ENCODE data around the gene DTX1.
A peak's percentile ranks its signal among the peaks of the same experiment; 100 is the strongest.

The DTX1 gene

DNA sequence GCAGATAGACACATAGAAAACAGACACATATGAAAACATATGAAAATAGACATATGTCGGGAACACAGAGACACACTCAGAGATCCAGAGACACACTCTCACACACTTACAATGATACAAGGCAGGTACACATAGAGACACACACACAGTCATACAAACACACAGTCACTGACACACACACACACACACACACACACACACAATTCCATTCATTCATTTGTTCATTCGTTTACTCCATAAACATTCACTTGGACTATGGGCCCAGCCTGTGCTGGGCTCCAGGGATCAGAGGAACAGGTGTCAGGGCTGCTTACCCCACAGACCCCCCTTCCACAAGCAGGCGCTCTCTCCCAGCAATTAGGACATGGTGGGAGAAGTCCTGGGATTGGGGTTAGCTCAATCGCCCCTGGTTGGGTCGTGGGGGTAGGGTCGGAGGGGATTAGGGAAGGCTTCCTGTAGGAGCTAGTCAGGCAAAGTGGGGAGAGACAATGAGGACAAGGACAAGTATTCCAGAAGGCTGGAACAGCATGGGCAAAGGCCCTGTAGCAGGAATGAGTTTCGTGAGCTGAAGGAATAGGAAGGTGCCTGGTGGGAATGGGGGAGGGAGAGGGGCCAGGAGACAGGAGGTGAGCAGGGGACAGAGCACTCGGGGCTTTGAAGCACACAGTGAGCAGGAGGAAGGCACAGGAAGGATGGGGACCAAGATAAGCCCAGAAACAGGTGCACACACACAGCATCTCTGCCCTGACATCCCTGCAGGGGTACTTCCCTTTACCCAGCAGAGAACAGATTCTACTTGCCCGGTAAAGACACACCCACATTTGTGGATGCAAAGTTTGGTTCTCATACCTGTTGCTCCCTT, 72.5 kb downstream of the DTX1 start:
- Histone ChIP-seq H3K9me3 (ENCODE audit: low read depth, low read length) (no peaks in the 10 kb centered on the region), H3K9ac (ENCODE audit: insufficient read length) (no peak overlapping the region), H3K27ac (no peak overlapping the region), H3K36me3 (ENCODE audit: insufficient read depth, low read length) (no peaks in the 10 kb centered on the region), H3K4me3 (no peak overlapping the region)
- TF ChIP-seq POLR2AphosphoS5 (IDR thresholded peaks at IDR 0.05; ENCODE audit: borderline replicate concordance, low read depth, low read length) (no peak), FOXP2 (optimal IDR thresholded peaks at IDR 0.05; ENCODE audit: control extremely low read depth, extremely low read length, insufficient read depth) (no peak), EZH2 (IDR thresholded peaks at IDR 0.05) (no peak)
- no peak for DNase-seq (ENCODE audit: low read depth, low spot score)

DNA sequence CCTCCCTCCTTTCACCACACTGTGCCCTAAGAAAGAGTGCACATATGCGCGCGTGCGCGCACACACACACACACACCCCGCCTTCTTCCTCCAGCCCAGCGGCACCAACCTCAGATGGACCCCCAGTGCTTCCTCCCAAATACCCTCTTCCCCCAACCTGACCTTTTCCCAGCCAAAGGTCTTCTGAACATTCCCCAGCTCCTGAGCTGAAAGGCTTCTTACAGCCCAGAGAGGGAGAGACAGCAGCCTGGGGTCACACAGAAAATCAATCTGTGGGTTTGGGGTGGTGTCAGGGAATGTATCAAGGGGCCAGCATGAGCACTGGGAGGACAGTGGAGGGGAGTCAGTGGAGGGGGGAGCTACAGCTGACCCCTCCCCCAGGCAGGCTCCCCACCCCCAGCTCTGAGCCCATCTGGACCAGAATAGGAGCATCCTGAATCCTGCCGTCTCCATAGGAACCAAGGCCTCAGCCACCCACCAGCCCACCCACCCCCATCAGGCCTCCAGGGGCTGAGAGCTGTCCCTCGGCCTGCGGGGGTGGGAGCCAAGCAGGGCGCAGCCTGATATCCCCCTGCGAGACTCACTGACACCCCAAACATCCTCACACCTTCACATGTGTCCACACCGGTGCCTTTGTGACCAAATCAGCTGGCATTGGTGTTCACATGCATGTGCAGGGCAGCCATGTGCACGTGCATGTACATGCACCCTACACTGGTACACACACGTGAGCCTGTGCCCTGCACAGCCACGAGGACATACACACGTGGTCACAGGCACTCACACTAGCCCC, 73.3 kb downstream of the DTX1 start:
- DNase-seq (ENCODE audit: low read depth, low spot score) = no peak
- TF ChIP-seq EZH2 (IDR thresholded peaks at IDR 0.05) (no peak), POLR2AphosphoS5 (IDR thresholded peaks at IDR 0.05; ENCODE audit: borderline replicate concordance, low read depth, low read length) (no peak), FOXP2 (optimal IDR thresholded peaks at IDR 0.05; ENCODE audit: control extremely low read depth, extremely low read length, insufficient read depth) (no peak)
- H3K27ac ChIP-seq = no peak overlapping the region
- no peak overlapping the region for H3K4me3 ChIP-seq
- H3K36me3 ChIP-seq (ENCODE audit: insufficient read depth, low read length) = no peaks in the 10 kb centered on the region
- H3K9ac ChIP-seq (ENCODE audit: insufficient read length) = no peak overlapping the region
- H3K9me3 ChIP-seq (ENCODE audit: low read depth, low read length) = no peaks in the 10 kb centered on the region

GRCh38 chr12:113130457-113131135, 74.1 kb downstream of the DTX1 start:
- no peaks in the 10 kb centered on the region for H3K36me3 ChIP-seq (ENCODE audit: insufficient read depth, low read length)
- H3K27ac ChIP-seq = no peak overlapping the region
- no peak overlapping the region for H3K9ac ChIP-seq (ENCODE audit: insufficient read length)
- H3K4me3 ChIP-seq = no peak overlapping the region
- no peak for TF ChIP-seq EZH2 (IDR thresholded peaks at IDR 0.05)
- TF ChIP-seq FOXP2 (optimal IDR thresholded peaks at IDR 0.05; ENCODE audit: control extremely low read depth, extremely low read length, insufficient read depth) = no peak
- TF ChIP-seq POLR2AphosphoS5 (IDR thresholded peaks at IDR 0.05; ENCODE audit: borderline replicate concordance, low read depth, low read length) = no peak
- no peak for DNase-seq (ENCODE audit: low read depth, low spot score)
- H3K9me3 ChIP-seq (ENCODE audit: low read depth, low read length) = no peaks in the 10 kb centered on the region

DNA sequence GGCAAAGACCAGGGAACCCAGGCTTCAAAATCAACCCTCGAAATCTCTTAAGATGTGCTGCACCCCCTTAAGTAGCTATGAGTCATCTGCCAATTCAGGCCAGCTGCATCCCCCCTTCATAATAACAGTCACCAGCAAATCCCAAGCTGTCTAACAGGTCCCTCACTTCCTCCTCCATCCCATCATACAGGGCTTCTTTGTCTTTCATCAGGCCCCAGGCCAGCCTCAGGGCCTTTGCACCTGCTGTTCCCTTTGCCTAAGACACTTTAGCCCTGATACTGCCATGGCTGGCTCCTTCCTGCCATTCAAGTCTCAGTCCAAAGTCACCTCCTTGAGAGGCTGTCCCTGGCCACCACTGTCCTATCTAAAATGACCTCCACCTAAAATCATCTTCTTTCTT, 75.0 kb downstream of the DTX1 start:
- TF ChIP-seq FOXP2 (optimal IDR thresholded peaks at IDR 0.05; ENCODE audit: control extremely low read depth, extremely low read length, insufficient read depth) (no peak), POLR2AphosphoS5 (IDR thresholded peaks at IDR 0.05; ENCODE audit: borderline replicate concordance, low read depth, low read length) (no peak), EZH2 (IDR thresholded peaks at IDR 0.05) (no peak)
- no peak overlapping the region for H3K9ac ChIP-seq (ENCODE audit: insufficient read length)
- no peak overlapping the region for H3K27ac ChIP-seq
- no peak for DNase-seq (ENCODE audit: low read depth, low spot score)
- H3K9me3 ChIP-seq (ENCODE audit: low read depth, low read length) = no peaks in the 10 kb centered on the region
- H3K4me3 ChIP-seq = no peak overlapping the region
- H3K36me3 ChIP-seq (ENCODE audit: insufficient read depth, low read length) = no peaks in the 10 kb centered on the region

DNA sequence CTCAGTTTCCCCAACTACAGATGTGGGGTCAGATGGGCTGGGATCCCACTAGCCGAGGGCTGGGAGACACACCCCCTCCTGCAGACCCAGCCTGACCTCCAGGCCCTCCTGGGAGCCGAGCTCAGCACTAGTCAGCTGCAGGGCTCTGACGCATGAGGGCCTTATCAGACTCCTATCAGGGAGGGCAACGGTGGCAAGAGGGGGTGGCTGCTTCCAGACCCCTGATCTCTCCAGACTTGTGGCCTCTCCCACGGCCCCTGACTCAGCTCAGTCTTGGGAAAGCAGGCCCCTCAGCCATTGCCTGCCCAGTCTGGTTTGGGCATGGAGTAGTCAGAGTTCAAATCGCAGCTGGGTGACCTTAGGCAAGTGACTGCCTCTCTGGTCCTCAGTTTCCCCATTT, 76.5 kb downstream of the DTX1 start:
- DNase-seq (ENCODE audit: low read depth, low spot score) = no peak
- no peak overlapping the region for H3K9ac ChIP-seq (ENCODE audit: insufficient read length)
- no peaks in the 10 kb centered on the region for H3K36me3 ChIP-seq (ENCODE audit: insufficient read depth, low read length)
- H3K4me3 ChIP-seq = no peak overlapping the region
- no peak for TF ChIP-seq POLR2AphosphoS5 (IDR thresholded peaks at IDR 0.05; ENCODE audit: borderline replicate concordance, low read depth, low read length)
- H3K9me3 ChIP-seq (ENCODE audit: low read depth, low read length) = no peaks in the 10 kb centered on the region
- no peak overlapping the region for H3K27ac ChIP-seq

GRCh38 chr12:113133666-113134065, 77.1 kb downstream of the DTX1 start:
- DNase-seq (ENCODE audit: low read depth, low spot score) = no peak
- no peaks in the 10 kb centered on the region for H3K36me3 ChIP-seq (ENCODE audit: insufficient read depth, low read length)
- H3K4me3 ChIP-seq = no peak overlapping the region
- no peak overlapping the region for H3K9ac ChIP-seq (ENCODE audit: insufficient read length)
- TF ChIP-seq POLR2AphosphoS5 (IDR thresholded peaks at IDR 0.05; ENCODE audit: borderline replicate concordance, low read depth, low read length) (no peak), EZH2 (IDR thresholded peaks at IDR 0.05) (no peak), FOXP2 (optimal IDR thresholded peaks at IDR 0.05; ENCODE audit: control extremely low read depth, extremely low read length, insufficient read depth) (no peak)
- H3K9me3 ChIP-seq (ENCODE audit: low read depth, low read length) = no peaks in the 10 kb centered on the region
- no peak overlapping the region for H3K27ac ChIP-seq

DNA sequence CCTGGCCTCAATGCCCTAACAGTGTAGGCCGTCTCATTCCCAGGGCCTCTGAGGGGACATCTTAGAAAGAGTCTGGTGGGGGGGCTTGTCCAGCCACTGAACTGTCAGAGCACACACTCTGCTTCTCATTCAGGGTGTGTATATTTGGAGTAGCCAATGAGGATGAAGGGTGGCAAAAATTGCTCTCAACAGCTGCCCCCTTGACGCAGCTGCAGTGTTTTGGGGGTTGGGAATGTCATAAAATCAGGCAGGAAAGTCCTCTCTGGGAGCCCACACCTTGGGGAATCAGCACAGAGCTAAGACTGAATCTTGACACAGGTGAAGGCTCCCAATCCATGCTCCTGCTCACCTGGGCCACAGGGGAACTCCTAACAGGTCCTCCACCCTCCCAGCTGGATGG, 77.5 kb downstream of the DTX1 start:
- Histone ChIP-seq H3K27ac (no peak overlapping the region), H3K4me3 (peak overlapping the region; percentile 80; the same call in 1 of the 2 replicates), H3K36me3 (ENCODE audit: insufficient read depth, low read length) (no peaks in the 10 kb centered on the region), H3K9ac (ENCODE audit: insufficient read length) (no peak overlapping the region), H3K9me3 (ENCODE audit: low read depth, low read length) (no peaks in the 10 kb centered on the region)
- TF ChIP-seq FOXP2 (optimal IDR thresholded peaks at IDR 0.05; ENCODE audit: control extremely low read depth, extremely low read length, insufficient read depth) = no peak
- no peak for TF ChIP-seq POLR2AphosphoS5 (IDR thresholded peaks at IDR 0.05; ENCODE audit: borderline replicate concordance, low read depth, low read length)
- TF ChIP-seq EZH2 (IDR thresholded peaks at IDR 0.05) = no peak
- DNase-seq (ENCODE audit: low read depth, low spot score) = no peak

DNA sequence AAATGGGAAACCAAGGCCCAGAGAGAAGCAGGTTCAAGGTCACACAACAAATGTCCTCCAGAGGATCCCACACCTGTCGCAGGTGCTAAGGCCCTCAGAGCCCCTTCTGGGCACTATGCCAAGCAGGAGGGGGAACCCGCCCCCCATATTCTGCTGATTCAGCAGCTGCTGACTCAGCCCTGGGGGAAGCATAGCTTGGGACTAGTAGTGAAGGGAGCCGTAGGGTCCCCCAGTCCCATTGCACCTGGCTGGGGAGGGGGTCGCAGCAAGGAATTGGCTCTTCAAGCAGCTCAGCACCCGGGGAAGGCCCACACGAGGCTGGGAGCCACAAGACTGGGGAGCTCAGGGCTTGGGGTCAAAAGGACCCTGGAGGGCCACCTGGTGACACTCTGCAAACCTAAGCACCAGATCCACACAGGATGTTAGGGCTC, 78.0 kb downstream of the DTX1 start:
- H3K27ac ChIP-seq = no peak overlapping the region
- DNase-seq (ENCODE audit: low read depth, low spot score) = no peak
- peak overlapping the region; percentile 80 for H3K4me3 ChIP-seq
- no peaks in the 10 kb centered on the region for H3K9me3 ChIP-seq (ENCODE audit: low read depth, low read length)
- peak overlapping the region; percentile 42 for H3K9ac ChIP-seq (ENCODE audit: insufficient read length)
- TF ChIP-seq FOXP2 (optimal IDR thresholded peaks at IDR 0.05; ENCODE audit: control extremely low read depth, extremely low read length, insufficient read depth) = no peak
- peak; percentile 30; the same call in 1 of the 2 replicates for TF ChIP-seq POLR2AphosphoS5 (IDR thresholded peaks at IDR 0.05; ENCODE audit: borderline replicate concordance, low read depth, low read length)
- TF ChIP-seq EZH2 (IDR thresholded peaks at IDR 0.05) = no peak
- no peaks in the 10 kb centered on the region for H3K36me3 ChIP-seq (ENCODE audit: insufficient read depth, low read length)
